Mononuclear cell (primary cell): ENCODE measurements around the gene KLC1. TPM values are rescaled to one million over a fixed set of nuclear protein-coding genes. Genes with fewer than 3 reads are reported as not detected.

Experiments used
- H3K27me3 ChIP-seq: 2 replicates; pipeline ENCODE4 v1.6.0; 2011; ENCODE audit warnings: low read length, control low read depth; ENCODE audit not compliant: insufficient read depth
- H3K4me1 ChIP-seq: 2 replicates; pipeline ENCODE4 v1.5.1; 2011; ENCODE audit warnings: mild to moderate bottlenecking, low read length, control low read depth; ENCODE audit not compliant: insufficient read depth
- H3K4me3 ChIP-seq: 2 replicates; pipeline ENCODE4 v1.5.1; 2011; ENCODE audit warnings: mild to moderate bottlenecking, low read length, moderate library complexity
- H3K9me3 ChIP-seq: 2 replicates; pipeline ENCODE4 v1.5.1; 2011; ENCODE audit warnings: low read depth, mild to moderate bottlenecking, control low read depth, low read length
- total RNA-seq: library from RNA; depleted of rRNA; stranded (reverse); fragments of >200 nt; gene quantifications from one replicate; pipeline ENCODE4 v1.2.3, GENCODE V29; 2012

Gene KLC1
- total RNA-seq, 1 donor, result 127 TPM

GRCh38 chr14:103716899-103717411 lies 87.9 kb downstream of the KLC1 start:
- H3K27me3 ChIP-seq, result no peaks in the 10 kb centered on the region
- H3K9me3 ChIP-seq, result no peaks in the 10 kb centered on the region
- no peak overlapping the region for H3K4me3 ChIP-seq
- peaks cover 22% of the 10 kb centered on the region for H3K4me1 ChIP-seq

- Histone ChIP-seq H3K4me1 (peaks cover 22% of the 10 kb centered on the region), H3K9me3 (no peaks in the 10 kb centered on the region), H3K27me3 (no peaks in the 10 kb centered on the region), H3K4me3 (no peak overlapping the region)
These were observed 89.6 kb downstream of the KLC1 start for GRCh38 chr14:103718572-103718971.

GRCh38 chr14:103719751-103720150 lies 90.7 kb downstream of the KLC1 start:
- H3K9me3 ChIP-seq, result no peaks in the 10 kb centered on the region
- H3K4me1 ChIP-seq, result peaks cover 13% of the 10 kb centered on the region
- no peaks in the 10 kb centered on the region for H3K27me3 ChIP-seq
- no peak overlapping the region for H3K4me3 ChIP-seq

- no peaks in the 10 kb centered on the region for H3K9me3 ChIP-seq
- H3K4me1 ChIP-seq, result peaks cover 7% of the 10 kb centered on the region
- H3K4me3 ChIP-seq, result no peak overlapping the region
- no peaks in the 10 kb centered on the region for H3K27me3 ChIP-seq
These were observed 92.5 kb downstream of the KLC1 start for GRCh38 chr14:103721334-103722120.

- no peaks in the 10 kb centered on the region for H3K27me3 ChIP-seq
These were observed 94.7 kb downstream of the KLC1 start for GRCh38 chr14:103723748-103724081.

GRCh38 chr14:103724116-103724515 lies 95.1 kb downstream of the KLC1 start:
- Histone ChIP-seq H3K27me3 (no peaks in the 10 kb centered on the region), H3K4me1 (no peaks in the 10 kb centered on the region), H3K9me3 (no peaks in the 10 kb centered on the region), H3K4me3 (no peak overlapping the region)

More at GRCh38 chr14:103723748-103724081, 94.7 kb downstream of the KLC1 start:
- no peaks in the 10 kb centered on the region for H3K4me1 ChIP-seq
- H3K9me3 ChIP-seq, result no peaks in the 10 kb centered on the region
- no peak overlapping the region for H3K4me3 ChIP-seq

- H3K27me3 ChIP-seq, result no peaks in the 10 kb centered on the region
- no peaks in the 10 kb centered on the region for H3K9me3 ChIP-seq
- no peaks in the 10 kb centered on the region for H3K4me1 ChIP-seq
- no peak overlapping the region for H3K4me3 ChIP-seq
These were observed 96.1 kb downstream of the KLC1 start for GRCh38 chr14:103725001-103725682.

- H3K4me1 ChIP-seq, result no peaks in the 10 kb centered on the region
- H3K4me3 ChIP-seq, result no peak overlapping the region
- H3K27me3 ChIP-seq, result no peaks in the 10 kb centered on the region
- no peaks in the 10 kb centered on the region for H3K9me3 ChIP-seq
These were observed 96.9 kb downstream of the KLC1 start for GRCh38 chr14:103725739-103726395.

DNA sequence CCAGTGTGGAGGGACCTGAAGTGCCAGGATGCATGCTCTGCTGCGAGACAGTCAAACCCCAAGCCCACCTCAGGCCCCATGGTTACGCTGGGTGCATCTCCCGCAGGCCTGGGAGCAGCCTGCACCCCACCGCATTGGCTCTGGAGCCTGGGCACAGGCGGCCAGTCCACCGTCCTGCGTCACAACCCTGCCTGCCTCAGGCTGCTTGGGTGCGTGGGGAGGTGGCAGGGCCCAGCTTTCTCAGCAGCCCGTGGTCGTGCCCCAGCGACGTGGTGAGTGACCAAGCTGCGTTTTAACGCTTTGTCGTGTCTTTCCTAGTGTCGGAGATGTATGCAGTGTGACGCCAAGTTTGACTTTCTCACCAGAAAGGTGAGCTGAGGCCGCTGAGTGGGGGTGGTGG lies 97.5 kb downstream of the KLC1 start:
- H3K27me3 ChIP-seq, result no peaks in the 10 kb centered on the region
- no peak overlapping the region for H3K4me3 ChIP-seq
- no peaks in the 10 kb centered on the region for H3K9me3 ChIP-seq
- H3K4me1 ChIP-seq, result no peaks in the 10 kb centered on the region

GRCh38 chr14:103727313-103727980 lies 98.4 kb downstream of the KLC1 start:
- H3K4me3 ChIP-seq, result no peak overlapping the region
- H3K27me3 ChIP-seq, result no peaks in the 10 kb centered on the region
- no peaks in the 10 kb centered on the region for H3K9me3 ChIP-seq
- H3K4me1 ChIP-seq, result no peaks in the 10 kb centered on the region

GRCh38 chr14:103728141-103728540 lies 99.1 kb downstream of the KLC1 start:
- Histone ChIP-seq H3K4me3 (no peak overlapping the region), H3K27me3 (no peaks in the 10 kb centered on the region), H3K9me3 (no peaks in the 10 kb centered on the region), H3K4me1 (no peaks in the 10 kb centered on the region)

DNA sequence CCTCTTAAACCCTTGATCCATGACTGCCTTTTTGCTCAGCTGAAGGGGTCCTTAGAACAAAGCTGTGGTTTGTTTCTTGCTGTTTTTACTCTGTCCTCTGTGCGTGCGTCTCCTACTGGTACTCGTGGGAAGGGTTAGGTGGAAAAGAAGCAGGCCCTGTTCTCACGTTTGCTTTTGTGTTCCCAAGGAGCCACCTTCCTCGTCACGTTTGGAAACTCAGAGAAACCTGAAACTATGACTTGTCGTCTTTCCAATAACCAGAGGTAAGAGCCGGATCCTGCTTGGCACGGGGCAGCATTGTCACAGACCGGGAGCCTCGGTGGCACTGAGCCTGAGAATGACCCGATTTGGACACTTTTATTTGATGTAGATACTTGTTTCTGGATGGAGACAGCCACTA lies 99.7 kb downstream of the KLC1 start:
- Histone ChIP-seq H3K4me3 (no peak overlapping the region), H3K27me3 (no peaks in the 10 kb centered on the region), H3K9me3 (no peaks in the 10 kb centered on the region), H3K4me1 (no peaks in the 10 kb centered on the region)

DNA sequence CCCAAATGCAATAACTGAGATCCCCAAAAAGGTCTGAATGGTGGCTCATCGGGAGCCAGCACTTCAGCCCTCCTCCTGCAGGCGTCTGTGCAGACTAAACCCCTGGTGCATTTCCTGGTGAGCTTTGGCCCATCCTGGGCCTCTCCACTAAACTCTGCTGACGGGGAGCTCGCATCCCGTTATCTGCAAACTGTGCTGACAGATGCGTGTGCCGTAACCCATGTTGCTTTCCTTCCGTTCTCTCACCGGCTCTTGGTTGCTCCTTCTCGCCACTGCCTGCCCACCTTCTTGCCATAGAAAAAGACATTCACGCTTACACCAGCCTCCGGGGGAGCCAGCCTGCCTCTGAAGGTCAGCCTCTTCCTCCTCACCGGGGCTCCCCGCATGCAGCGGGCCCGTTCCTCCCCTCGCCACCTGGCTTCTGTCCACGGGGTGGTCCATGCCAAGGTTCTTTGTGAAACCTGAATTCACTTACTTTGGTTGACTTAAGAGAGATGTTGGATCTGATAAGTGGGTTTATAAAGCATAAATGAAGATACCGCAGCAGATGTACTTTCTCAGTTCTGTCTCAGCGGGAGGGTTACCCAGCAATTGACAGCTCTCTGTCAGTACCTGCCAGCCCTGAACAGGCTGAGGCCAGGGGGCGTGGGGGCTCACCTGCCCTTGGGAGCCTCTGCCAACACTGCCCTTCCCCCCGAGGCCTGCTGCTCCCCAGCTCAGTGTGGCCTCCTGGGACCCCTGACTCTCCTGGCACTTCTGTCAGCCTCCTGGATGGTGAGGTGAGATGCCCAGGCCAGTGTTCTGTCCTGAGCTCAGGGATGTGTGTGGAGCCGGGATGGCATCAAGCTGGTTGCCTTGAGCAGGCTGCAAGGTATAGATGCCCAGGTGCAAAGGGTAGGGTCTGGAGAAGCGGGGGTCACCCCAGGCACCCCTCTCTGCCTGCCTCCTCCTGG lies 100.8 kb downstream of the KLC1 start:
- H3K4me3 ChIP-seq, result no peak overlapping the region
- no peaks in the 10 kb centered on the region for H3K27me3 ChIP-seq
- no peaks in the 10 kb centered on the region for H3K9me3 ChIP-seq
- no peaks in the 10 kb centered on the region for H3K4me1 ChIP-seq

DNA sequence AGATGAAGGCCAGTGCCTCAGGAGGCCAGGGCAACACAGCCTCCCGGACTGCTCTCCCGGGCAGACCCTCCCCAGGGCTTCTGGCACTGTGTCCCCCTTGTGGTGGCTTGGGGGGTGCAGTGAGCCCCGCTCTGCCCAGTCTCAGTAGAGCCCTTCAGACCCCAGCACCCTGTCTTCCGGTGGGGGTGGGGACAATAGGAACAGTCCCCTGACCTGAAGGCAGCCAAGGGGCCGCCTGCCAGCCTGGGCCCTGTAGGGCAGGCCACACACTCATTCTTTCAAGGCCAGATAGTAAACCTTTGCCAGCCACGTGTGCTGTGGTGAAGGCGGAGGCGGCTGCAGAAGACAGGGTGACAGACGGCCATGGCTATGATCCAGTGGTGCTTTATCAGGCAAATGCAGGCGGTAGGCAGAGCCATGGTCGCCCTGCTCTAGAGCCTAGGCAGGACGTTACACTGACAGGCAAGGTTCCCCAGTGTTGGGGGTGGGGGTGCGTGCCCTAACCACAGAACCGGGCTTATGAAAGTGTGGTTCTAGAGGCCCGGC lies 101.6 kb downstream of the KLC1 start:
- no peak overlapping the region for H3K4me3 ChIP-seq
- H3K4me1 ChIP-seq, result no peaks in the 10 kb centered on the region
- H3K27me3 ChIP-seq, result no peaks in the 10 kb centered on the region
- H3K9me3 ChIP-seq, result no peaks in the 10 kb centered on the region
